GM21423 (cell line): ENCODE data around the gene NOVA1.

Experiments
- ATAC-seq: cut with Tn5 transposase; IDR thresholded peaks from one replicate; pipeline ENCODE4 v1.9.1; 2021; ENCODE audit warnings: mild to moderate bottlenecking, moderate library complexity; ENCODE audit not compliant: unreplicated experiment

NOVA1 gene

GRCh38 chr14:26594756-26595545, 2.9 kb downstream of the NOVA1 start:
- no peak for ATAC-seq

DNA sequence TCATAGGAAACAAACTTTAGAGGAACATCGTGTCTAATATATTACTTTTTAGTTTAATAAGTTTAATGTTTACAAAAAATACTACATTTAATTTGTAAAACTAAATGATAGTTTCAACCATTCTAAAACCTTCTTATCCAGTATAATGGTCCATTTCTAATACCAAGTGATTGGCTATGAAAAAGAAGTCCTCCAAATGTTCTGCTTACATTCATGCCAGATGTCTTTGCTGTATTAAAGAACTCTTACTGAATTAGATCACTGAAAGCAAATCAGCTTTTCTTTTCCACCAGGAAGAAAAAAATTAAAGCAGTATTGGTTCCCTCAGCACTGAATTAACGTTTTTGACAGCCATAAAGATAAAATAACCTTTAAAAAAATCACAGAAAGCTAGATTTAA, 3.7 kb downstream of the NOVA1 start:
- ATAC-seq: no peak

GRCh38 chr14:26593357-26593756, 4.5 kb downstream of the NOVA1 start:
- ATAC-seq: no peak

- no peak for ATAC-seq
Measured at GRCh38 chr14:26589925-26590324, 7.9 kb downstream of the NOVA1 start.

DNA sequence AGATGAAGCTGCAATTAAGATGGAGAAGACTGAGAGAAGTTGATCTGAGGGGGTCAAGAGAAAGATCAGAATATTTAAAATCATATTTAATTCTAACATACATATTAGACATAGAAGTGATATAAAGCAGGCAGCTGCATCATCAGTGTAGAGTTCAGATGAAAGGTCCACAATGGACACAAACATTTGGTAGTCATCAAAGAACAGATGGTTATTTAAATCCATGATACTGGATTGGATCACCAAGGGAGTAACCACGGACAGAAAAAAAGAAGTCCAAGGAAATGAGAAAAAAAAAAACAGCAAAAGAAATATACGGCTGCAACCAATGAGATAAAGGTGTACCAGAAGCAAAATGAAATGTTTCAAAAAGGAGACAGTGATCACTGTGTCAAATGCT, 20.1 kb downstream of the NOVA1 start:
- no peak for ATAC-seq

- ATAC-seq: no peak
Measured at GRCh38 chr14:26554069-26554772, 43.6 kb downstream of the NOVA1 start.

DNA sequence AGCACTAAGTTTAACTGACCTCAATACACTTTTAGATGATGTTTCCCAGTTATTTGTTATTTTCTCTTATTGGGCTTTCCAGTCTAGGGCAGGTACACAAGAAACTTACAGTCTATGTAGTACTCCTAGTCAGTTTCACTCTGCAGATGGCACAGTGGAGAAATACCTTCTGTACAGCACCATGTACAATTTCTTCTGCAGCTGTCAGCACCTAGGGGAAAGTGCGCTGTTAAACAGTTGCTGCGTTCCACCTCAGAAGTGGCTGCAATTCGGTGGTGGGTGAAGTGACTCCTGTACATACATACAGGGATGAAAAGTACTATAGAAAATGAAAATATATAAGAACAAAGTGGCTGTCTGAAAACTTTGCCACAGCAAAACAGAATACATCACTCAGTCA, 48.3 kb downstream of the NOVA1 start:
- ATAC-seq: no peak

GRCh38 chr14:26548406-26548805, 49.4 kb downstream of the NOVA1 start:
- no peak for ATAC-seq

- no peak for ATAC-seq
Measured at GRCh38 chr14:26538176-26538575, 59.7 kb downstream of the NOVA1 start.

DNA sequence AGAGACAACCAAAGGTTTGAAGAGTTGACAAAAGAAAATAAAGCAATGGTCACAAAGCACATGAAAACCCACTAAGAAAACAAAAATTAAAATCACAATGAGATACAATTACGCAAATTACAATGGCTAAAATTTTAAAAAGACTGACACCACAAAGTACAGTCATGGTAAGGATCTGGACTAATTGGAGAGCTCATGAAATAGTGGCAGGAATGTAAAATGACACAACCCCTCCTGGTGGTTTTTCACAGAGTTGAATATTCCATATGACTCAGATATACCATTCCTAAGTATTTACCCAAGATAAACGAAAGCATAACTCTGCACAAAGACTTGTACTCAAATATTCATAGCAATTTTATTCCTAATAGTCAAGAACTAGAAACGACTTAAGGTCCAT, 65.9 kb downstream of the NOVA1 start:
- ATAC-seq: no peak

GRCh38 chr14:26528415-26529182, 69.2 kb downstream of the NOVA1 start:
- no peak for ATAC-seq

- peak; percentile 44 for ATAC-seq
Measured at GRCh38 chr14:26527095-26527494, 70.7 kb downstream of the NOVA1 start.

DNA sequence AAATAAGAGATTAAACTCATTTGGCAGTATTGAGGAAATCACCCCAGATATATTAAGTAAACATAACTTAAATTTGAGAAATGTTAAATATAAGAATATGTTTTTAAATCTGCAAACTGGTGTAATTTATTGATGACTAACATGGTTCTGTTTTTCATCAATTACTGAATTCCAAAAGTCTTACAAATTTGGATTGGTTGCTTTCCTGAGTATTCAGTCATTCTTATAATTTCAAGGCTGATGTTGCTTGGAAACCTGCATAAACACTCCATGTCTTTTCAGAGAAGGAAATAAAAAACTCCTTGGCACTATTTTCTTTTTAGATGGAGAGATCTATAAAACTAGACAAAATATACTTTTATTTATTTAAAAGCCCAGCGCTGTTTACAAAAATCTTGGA, 71.7 kb downstream of the NOVA1 start:
- ATAC-seq: no peak

- no peak for ATAC-seq
Measured at GRCh38 chr14:26525085-26525484, 72.7 kb downstream of the NOVA1 start.

DNA sequence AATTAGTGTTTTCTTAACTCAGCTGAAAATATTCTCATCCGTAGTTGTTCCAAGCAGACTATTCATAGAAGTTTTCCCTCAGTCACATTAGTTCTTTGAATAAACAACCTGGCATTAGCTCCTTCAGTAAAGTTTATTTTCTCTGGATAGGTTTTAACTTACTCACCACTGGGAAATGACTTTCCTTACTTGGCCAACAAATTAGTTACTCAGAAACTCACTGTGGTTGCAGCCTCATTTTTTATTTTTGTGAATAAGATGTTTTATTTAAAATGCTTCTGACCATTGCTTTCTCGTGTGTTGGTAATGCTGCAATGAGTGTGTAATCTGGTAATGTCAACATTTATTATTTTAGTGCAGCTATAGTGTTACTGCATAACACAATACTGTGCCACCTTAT, 74.9 kb downstream of the NOVA1 start:
- no peak for ATAC-seq

DNA sequence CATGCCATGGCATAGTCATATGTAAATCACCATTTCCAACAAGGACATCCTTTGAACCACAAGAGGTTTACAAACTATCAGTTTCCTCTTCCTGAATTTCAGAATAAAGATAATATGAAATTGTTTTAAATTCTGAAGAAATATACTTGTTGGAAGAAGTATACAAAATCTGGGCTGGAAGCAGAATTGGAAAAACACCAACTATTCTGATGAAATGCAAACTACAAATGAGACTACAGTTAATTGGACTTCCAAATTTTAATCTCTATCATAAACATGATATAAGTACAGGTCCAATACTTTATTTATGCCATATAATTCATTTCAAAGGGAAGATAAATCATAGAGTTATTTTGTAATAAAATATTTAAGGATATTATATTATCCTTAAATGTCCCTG, 80.1 kb downstream of the NOVA1 start:
- no peak for ATAC-seq

DNA sequence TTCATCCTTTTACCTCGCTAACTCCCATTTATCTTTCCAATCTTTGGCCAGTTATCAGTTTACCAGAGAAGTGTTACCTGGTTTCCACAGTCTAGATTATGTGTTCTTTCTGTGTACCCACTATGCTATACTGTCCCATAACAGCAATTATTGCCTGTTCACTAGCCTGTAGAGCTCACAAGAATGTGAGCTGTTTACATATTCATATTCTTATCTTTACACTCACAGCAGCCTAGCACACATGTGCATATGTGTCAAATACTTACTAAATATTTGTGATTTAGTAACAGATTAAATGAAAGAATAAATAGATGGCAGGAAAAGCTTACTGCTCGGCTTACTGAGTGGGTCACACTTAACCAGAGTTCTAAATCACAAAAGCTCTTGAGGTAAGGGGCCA, 97.8 kb downstream of the NOVA1 start:
- ATAC-seq: no peak

- ATAC-seq: no peak
Measured at GRCh38 chr14:26499546-26499945, 98.3 kb downstream of the NOVA1 start.

GRCh38 chr14:26486922-26487321, 110.9 kb downstream of the NOVA1 start:
- ATAC-seq: no peak

DNA sequence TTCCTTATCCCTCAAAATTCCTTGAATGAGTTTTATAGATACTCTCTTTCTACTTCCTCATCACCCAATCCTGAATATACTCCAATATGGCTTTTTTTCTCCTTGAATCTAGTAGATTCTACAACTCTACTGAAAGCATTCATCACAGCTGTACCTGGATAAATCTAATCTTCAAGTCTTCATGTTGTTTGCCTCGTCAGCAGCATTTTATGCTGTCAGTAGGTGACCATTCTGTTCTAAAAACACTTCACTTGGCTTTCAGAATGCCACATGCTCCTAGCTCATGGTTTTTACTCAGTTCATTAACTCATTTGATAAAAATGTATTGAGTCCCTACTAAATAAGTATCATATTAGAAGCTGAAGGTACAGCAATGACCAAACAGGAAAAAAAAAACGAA, 113.3 kb downstream of the NOVA1 start:
- ATAC-seq: no peak

GRCh38 chr14:26478967-26479366, 118.9 kb downstream of the NOVA1 start:
- ATAC-seq: no peak

- ATAC-seq: no peak
Measured at GRCh38 chr14:26466862-26467261, 131.0 kb downstream of the NOVA1 start.
